Activated CD8-positive, alpha-beta memory T cell treated with anti-CD3 and anti-CD28 coated beads, Interleukin-2, amount 50 U/mL, for 4 hours (primary cell): ENCODE data around the gene TMEM135.

Experiments used
- DNase-seq: peaks from one replicate; pipeline ENCODE4 v3.0.0-alpha.2; 2020

Gene TMEM135

DNA sequence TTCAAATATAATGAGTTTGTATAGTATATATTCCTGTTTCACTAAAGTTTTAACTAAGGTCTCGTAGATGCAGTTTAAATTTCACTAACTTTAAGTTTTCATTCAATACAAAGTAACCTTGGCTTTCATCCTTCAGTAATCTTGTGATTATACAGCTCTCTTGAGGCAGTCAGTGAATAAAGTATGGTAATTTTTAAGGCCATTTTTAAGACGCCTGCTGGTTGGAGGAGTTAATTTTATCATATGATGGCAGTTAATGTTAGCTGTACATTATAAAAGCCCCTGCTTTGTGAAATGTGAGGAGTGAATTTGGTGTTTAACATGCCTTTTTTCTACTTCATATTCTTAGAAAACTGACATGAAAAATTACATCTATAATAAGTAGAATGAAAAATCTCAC is 163.6 kb downstream of the TMEM135 start:
- DNase-seq = no peak

DNA sequence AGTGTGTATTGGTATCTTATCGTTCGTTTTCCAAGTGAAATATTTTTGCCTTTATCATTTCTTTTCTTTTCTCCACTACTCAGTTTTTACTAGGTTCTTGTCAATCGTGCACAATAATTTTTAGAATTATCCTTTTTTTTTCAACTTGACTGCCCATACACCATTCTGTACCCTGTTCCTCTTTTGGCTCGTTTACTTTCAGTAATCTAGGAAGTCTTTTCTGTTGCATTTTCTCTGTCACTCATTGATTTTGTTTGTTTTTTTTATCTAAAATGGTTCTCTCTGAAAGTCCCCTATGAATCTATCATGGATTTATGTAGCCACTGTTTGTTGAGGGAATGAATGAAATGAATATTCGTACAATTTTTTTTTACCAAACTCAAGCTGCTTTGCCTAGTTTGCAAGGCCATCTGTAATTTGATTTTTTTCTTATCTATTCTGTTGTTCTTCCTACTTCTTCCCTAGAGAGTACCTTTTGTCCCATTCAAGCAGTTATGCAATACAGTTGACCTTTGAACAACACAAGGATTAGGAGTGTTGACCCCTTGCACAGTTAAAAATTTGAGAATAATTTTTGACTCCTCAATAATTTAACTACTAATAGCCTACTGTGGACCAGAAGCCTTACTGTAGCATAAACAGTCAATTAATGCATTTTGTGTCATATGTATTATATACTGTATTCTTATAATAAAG is 166.3 kb downstream of the TMEM135 start:
- no peak for DNase-seq

DNA sequence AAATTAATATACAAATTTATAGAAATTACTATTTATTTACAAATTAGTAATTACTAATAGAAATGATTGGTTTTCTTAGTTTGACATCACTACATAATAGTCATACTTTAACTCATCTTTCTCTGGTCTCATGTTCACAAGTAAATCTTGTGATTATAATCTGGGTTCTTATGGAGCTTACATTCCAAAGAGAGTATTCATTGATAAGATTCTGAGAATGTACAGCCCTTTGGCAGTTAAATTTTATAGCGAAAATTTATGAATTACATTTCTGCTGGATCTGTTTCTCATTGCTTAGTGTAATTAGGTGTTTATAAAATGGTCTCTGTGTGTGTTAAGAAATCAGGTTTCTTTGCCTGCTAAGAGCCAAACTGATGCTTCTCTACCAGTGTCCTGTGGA is 175.2 kb downstream of the TMEM135 start:
- DNase-seq = no peak

DNA sequence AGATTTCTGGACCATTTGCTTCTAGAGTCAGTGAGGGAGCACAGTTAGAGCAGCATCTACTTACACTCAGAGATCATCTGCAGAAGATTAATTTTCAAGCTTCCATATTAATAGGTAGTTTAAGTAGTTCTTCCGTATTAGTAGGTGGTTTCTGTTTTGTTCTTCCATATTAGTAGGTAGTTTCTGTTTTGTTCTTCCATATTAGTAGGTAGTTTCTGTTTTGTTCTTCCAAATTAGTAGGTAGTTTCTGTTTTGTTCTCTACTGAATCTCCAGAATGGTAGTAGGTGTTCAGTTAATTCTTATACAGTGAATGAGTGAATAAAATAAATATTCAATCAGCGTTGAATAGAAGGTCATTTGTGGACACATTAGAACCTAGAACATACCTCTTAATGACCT is 175.7 kb downstream of the TMEM135 start:
- no peak for DNase-seq

DNA sequence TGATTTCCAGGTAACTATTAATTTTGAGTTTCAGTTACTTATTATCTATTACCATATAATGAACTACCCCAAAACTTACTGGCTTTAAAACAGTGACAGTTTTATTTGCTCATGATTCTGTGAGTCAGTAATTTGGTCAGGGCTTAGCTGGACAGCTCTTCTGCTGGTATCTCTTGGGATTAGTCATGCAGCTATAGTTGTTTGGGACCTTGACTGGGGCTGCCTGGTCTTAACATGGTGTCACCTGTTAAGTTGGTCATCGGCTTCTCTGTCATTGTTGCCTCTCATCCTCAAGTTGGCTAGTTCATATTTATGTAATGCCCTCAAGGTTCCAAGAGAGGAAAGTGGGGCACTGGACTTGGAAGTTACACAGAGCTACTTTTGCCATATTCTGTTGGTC is 177.5 kb downstream of the TMEM135 start:
- no peak for DNase-seq

DNA sequence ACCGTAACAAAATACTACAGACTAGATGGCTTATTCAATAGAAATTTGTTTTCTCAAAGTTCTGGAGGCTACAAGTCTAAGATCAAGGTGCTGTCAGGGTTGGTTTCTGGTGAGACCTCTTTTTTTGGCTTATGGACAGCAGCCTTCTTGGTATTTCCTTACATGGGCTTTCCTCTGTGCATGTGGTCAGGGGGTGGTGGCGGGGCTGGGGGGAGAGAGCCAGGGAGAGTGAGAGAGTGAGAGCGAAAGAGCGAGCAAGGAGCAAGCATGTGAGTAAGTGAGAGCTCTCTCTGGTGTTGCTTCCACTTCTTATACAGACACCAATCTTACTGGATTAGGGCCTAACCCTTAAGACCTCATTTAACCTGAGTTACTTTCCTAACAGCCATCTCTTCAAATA is 181.5 kb downstream of the TMEM135 start:
- no peak for DNase-seq

DNA sequence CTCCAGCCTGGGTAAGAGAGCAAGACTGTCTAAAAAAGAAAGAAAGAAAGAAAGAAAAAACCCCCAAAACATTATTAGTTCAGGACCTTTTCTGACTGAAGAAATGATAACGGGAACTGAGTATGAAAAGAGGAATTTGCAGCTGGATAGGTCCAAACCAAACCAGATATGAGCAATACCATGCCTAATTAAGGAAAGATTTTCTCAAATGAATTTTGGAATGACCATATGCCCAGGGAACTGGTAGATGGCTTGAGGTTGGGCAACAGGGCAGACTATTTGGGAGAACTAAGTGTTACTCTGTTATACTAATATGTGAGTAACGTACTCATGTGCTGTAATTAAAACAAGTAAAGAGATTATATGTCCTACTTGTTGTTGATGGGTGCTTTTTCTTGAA is 186.1 kb downstream of the TMEM135 start:
- no peak for DNase-seq

DNA sequence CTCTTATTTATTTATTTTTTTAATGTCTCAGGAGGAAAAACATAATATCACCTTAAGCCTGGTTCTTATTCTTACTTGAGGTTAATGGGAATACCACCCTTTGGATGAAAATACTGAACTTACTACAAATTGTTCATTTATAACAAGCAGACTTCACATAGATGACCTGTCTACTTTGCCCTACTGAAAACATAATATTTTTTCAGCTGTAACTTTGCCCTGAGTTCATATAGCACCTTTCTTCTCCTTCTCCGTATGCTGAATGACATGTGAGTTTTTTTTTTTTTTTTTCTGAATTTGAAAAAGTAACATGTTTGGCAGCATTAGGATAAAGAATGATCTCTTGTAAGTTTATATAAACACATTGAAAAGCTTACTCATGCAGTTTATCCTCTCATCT is 186.8 kb downstream of the TMEM135 start:
- DNase-seq = no peak

DNA sequence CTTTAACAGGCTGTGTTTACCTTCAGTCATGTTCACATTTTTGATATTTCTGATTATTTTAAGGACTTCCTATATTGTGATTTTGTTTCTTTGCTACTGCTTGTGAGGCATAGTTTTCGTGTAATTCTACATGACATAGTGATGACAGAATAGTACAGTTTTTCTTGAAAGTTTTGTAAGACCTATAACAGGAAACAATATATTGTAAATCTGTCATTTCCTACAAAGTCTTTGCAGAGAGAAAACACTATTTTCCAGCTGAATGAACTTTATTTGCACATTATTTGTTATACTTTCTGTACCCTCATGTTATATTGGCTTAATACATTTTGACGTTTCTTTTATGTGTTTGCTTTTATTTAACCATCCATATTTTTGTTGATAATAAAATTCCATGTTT is 191.1 kb downstream of the TMEM135 start:
- no peak for DNase-seq

DNA sequence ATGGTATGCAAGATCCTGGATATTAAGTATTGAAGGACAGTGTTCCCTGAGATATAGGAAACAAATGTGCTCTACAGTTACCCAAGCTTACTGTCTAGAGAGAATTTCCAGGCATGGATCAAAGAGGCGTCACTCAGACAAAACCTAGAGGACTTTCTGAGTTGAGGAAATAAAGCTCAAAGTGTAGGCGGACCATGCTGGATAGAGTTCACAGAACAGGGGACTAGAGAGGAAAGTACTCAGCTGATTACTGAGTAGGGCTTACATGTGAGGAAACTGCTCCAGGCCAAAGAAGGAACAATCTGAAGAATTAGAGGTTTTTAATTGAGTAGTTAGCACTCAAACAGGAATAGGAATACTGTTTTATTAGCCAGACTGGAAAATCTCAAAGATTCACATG is 193.3 kb downstream of the TMEM135 start:
- no peak for DNase-seq

DNA sequence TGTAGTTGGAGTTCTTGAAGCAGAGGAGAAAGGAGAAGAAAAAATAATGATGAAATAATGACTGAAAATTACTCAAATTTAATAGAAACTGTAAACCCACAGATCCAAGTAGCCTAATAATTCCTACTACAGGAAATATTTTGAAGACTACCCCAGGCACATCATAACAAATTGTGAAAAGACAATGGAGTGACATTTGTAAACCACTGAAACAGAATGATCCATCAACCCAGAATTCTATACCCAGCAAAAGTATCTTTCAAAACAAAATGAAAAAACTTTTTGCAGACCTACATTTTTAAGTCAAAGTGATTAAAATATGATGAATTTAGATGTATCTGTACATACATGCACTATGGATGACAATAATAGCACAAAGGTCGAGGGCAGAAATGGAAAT is 194.6 kb downstream of the TMEM135 start:
- no peak for DNase-seq

DNA sequence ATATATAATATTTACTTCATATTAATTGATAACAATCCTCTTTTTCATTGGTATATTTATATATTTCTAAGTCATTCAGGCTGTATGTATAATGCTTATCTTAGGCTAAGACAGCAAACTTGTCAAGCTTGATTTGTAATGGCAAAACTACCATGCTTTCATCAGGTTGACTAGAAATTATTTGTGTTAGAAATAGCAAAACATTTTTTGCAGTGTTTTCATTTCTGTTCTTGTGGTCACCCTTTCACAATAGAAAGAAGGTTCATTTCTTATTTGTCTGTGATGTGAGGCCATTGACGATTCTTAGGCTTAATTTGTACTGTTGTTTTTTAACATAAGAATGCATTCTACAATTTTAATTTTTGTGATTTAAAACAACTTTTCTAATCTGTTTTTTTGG is 197.6 kb downstream of the TMEM135 start:
- DNase-seq = no peak

DNA sequence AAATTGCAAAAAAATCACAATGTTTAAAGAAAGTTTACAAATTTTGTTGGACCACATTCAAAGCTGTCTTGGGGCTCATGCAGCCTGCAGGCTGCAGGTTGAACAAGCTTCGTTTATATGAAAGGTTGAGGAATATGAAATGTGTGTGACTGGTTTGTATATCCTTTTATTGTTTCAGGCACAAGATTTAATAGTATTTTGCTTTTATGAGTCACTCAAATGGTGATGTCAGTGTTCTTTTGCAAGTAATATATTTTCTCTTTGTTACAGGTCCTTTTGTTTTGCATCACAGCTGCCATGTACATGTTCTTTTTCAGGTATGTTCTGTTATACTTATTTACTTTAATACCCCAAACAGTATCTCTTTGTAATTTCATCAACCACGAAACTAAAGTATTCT is 198.6 kb downstream of the TMEM135 start:
- no peak for DNase-seq

DNA sequence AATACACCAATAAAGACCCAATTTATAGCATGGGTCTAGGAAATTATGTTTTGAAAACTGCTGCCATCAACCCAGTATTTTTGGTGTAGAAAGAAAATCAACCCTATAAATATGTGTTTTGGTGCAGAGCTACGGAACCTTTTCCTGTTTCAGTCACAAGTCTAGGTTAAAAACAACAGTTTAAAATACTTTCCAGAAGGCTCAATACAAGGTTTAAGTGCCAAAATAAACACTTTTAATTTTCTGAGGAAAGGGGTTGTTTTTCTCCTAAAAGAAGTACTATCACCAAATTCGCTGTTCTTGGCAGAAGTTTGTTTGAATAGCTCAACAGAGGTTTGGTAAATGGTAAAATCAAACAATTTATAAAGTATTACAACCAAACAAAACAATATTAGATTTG is 201.3 kb downstream of the TMEM135 start:
- DNase-seq = no peak

DNA sequence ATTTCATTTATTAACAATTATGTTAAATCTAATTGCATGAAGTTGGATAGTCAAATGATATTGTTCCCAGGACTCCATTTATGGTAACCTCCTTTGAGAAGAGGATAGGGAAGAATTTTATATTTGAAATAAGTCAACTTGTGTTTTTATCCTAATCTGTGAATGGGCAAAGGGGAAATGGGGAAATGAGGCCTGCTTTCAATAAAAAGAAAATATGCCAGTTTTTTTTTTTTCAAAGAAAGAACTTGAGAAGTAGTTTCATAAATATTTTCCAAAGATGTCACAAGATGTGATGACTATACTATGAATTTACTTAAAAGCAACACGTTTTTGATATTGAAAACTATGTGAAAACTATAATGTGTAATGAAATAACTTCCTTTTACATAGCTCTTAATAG is 201.8 kb downstream of the TMEM135 start:
- DNase-seq = no peak

DNA sequence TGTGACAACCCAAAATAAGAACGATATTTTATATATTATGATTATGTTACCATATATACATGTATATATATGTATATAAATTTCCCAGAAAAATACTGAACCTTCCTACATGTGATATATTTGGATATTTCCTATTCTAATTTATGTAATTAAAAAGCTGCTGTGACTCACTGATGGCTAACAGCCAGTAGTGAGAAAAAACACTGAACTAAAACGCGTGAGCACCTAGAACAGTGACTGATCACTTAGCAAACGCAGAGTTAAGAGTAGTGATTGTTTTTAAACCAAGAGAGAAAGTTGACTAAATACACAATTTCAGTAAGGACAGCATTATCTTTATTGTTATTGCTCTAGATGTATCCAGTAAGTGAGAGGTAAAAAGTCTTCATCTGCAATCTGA is 213.8 kb downstream of the TMEM135 start:
- DNase-seq = no peak

DNA sequence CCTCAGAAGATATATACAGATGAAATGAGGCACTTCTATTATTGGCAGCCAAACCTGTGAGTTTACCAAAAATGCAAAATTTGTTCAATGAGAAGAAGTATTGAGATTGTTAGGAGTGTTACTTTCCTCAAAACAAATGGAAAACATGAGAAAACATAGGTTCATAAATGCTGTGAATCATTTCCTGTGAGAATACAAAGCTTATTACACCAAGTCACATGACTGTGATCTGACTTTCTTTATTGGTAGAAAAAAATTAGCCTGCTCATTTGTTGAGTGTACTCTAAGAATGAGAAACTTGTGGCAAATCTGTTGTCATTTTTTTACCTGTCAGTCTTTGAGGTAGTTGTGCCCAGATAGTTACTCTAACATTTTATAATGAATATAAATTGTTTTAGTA is 215.1 kb downstream of the TMEM135 start:
- no peak for DNase-seq

DNA sequence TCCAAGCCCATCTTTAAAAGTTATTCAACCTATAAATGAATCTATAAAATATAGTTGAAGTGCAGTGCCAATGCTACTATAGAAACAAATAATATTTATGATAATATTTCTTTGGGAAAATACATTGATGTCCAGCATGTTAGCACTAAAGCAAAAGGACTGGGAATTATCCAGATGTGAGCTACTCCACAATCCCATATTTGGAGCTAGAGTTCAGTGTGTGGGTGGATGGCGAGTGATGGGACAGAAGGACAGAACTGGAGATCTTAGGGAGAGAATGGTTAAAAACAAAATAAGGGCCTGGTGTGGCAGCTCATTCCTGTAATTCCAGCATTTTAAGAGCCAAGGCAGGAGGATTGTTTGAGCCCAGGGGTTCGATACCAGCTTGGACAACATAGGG is 216.8 kb downstream of the TMEM135 start:
- DNase-seq = no peak

DNA sequence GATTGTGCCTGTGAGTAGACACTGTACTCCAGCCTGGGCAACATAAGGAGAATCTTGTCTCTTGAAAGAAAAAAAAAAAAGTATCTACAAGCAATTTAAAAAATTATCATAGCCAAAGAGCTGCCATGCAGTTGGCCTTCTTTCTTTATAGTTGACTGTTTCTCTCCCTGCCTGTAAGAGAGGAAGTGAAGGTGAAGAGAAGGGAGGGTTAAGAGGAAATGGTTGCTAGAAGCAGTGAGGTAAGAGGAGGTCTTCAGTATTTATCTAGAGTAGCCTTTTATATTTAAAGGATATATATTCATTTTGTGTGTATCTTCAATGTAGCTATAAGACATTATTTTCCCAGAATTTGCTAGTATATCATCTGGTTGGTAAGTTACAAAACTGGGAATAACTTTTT is 217.9 kb downstream of the TMEM135 start:
- DNase-seq = no peak

DNA sequence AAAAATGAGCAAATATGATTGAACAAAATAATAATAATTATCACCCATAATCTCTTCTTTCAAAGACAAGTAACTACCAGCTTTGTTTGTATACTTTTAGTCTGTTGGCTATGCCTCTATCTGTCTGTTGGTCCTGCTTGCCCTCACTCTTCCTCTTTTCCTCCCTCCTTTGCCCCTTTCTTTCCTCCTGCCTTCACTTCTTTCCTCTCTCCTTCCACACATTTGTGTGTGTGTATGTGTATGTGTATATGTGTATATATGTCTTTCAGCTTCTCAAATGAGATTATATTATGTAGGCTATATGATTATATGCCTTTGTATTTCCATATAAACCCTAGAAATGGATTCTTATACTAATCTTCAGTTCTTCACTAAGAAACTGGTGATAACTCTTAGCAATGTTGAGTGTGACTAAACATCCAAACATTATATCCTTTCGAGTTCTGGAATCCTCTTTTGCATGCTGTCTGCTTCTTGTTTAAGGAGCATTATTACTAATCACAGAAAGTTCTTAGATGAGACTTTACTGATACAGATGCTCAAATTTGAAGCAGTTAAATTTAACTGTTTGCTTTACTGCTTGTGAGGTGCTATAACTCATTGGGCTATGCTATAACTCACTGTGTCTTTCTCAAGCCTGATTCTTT is 219.1 kb downstream of the TMEM135 start:
- no peak for DNase-seq

DNA sequence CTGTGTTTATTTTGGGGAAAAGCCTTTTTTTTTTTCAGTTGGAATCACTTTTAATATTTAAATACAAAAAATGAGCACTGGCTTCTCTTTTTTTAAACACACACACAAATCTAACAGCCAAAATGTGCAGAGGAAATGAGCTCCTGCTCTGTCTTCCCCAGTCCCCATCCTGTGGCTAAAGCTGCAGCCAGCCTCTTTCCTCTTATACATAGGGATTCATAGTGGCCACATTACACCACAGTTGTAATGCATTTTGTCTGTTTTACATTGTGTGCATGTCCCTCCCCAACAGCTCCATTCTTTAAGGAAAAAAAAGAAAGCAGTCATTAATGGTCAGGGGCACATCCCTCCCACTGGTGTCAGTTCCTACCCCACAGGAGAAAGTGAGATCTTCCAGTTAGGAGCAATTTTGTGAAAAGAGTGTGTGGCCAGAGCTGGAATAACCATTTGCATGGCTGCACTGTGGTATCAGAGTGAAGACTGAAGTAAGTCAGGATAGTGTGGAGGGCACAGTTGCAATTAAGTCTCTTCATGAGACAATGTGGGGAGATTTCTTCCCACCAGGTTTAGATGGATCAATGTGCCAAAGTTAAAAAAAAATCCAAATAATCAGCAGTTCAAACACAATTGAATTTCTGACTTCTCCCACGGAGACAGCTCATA is 220.6 kb downstream of the TMEM135 start:
- DNase-seq = no peak

DNA sequence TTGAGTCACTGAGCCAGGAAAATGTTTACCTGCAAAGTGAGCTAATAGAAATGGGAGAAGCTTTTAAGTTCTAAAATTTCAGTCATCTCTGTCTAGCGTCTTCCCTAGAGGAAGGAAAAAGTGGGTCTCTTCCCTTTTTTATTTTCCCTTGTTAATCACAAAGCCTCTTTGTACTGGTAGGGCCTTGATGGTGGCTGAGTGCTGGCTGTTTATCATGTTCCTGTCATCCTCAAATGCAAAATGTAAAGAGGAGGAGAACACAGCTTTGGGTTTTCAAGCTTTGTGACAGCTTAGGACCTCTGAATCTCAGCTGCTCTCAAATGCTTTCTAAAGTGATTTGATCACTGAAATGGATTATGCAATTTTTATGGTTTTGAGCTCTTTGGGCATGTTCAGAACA is 222.0 kb downstream of the TMEM135 start:
- no peak for DNase-seq

DNA sequence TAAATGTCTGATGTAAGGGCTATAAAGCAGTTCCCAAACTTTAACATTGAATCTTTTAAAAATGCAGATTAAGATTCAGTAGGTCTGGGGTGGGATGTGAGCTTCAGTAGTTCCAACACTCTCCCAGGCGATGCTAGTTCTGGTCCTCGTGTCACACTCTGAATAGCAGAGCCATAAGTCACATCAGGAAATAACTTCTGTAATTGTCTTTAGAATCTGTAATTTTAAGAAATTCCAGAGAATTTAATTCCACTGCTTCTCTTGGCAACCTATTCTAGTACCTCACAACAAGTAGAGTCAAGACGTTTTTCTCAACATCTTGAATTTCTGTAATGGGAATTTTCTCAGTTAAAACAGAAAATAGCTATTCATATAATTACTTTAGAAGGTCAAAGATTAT is 223.1 kb downstream of the TMEM135 start:
- DNase-seq = no peak

DNA sequence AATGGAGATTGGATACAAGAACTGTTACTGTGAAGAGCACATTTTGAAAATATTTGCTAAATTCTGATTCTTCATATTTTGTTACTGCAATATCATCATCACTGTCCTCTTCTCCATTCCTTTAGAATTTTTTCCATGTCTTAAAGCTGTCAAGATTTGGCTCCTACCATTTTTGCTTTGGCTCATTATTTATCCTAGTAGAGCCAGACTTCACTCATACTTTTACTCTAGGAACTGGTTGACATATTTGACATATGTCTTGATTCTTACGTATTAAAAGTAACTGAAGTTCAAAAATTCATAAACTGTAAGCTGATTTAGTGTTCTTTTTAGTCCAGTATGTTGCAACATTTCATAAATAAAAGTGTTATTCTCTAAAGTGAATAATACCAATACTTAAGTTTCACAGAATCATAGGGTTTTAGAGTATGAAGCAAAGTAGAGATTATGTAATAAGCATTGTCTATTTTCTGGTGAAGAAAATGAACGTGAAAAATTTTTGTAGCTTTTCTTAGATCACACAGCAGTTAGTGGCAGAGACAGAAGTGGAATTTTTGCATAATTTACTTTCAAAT is 225.6 kb downstream of the TMEM135 start:
- DNase-seq = no peak
